Erythroblast (primary cell): ENCODE measurements around the gene TMEM190.

Source experiments
- DNase-seq, 2 experiments: peaks; one replicate each; lab custom pipeline; 2025; lab: John Stamatoyannopoulos, UW
- GATA1 ChIP-seq: IDR thresholded peaks from 2 replicates; pipeline ENCODE4 v1.6.1; 2011; ENCODE audit warnings: low read depth, mild to moderate bottlenecking, control low read depth, low read length, moderate library complexity
- POLR2A ChIP-seq: IDR thresholded peaks from 2 replicates; pipeline ENCODE4 v1.6.1; 2011; ENCODE audit warnings: mild to moderate bottlenecking, low read length

Gene TMEM190

GRCh38 chr19:55370305-55370988 is 6.2 kb upstream of the TMEM190 start, which contains the start of gene IL11:
Gene IL11 (minus strand): TSS chr19:55370463. CDS start chr19:55370310, 153 bp downstream.
- no peak for DNase-seq
- TF ChIP-seq POLR2A, result no peak
- no peak for TF ChIP-seq GATA1

GRCh38 chr19:55372316-55373081 is 4.1 kb upstream of the TMEM190 start:
- DNase-seq, result no peak
- TF ChIP-seq POLR2A, result no peak
- no peak for TF ChIP-seq GATA1

- no peak for DNase-seq
- TF ChIP-seq GATA1 (no peak), POLR2A (no peak)
Measured at GRCh38 chr19:55373306-55373992, 3.2 kb upstream of the TMEM190 start.

GRCh38 chr19:55373993-55374757 is 2.5 kb upstream of the TMEM190 start:
- DNase-seq, result no peak
- TF ChIP-seq POLR2A, result no peak
- TF ChIP-seq GATA1, result no peak

GRCh38 chr19:55377356-55378131 is 918 bp downstream of the TMEM190 start:
- TF ChIP-seq GATA1 (no peak), POLR2A (no peak)
- no peak for DNase-seq

GRCh38 chr19:55379174-55379573 is 2.5 kb downstream of the TMEM190 start:
- TF ChIP-seq GATA1, result no peak
- TF ChIP-seq POLR2A, result no peak
- DNase-seq, result no peak

- TF ChIP-seq POLR2A (no peak), GATA1 (no peak)
- DNase-seq, result no peak
Measured at GRCh38 chr19:55382013-55382412, 5.4 kb downstream of the TMEM190 start.

GRCh38 chr19:55382522-55383054 is 6.0 kb downstream of the TMEM190 start:
- no peak for TF ChIP-seq GATA1
- DNase-seq, result no peak

GRCh38 chr19:55383279-55384130 is 6.9 kb downstream of the TMEM190 start:
- TF ChIP-seq POLR2A (peak; percentile 22), GATA1 (no peak)
- DNase-seq, result peak; percentile 72 to 76

- DNase-seq, result peak; percentile 62 to 71
Measured at GRCh38 chr19:55384131-55384919, 7.7 kb downstream of the TMEM190 start, which contains the start of gene TMEM238. Gene TMEM238 (minus strand): TSS chr19:55384292. CDS start chr19:55384259, 33 bp downstream.

More at GRCh38 chr19:55384131-55384919, 7.7 kb downstream of the TMEM190 start, which contains the start of gene TMEM238:
- TF ChIP-seq GATA1 (no peak), POLR2A (no peak)
